ENCODE data around the gene CYP1A1.
"Not testable (repeated sequence)": the region's sequence is repeated elsewhere in the genome, so short reads cannot be mapped to it uniquely, and the experiment has no call there.

The CYP1A1 gene

GRCh38 chr15:74725225-74725774 is at the start of gene CYP1A1:
Gene CYP1A1 (minus strand): TSS chr15:74725528. CDS start chr15:74723097, 2,431 bp downstream.
- no peak for DNase-seq (ENCODE audit: low read depth in 1 of 2, low spot score in 1 of 2)

GRCh38 chr15:74773731-74774252 is 48.5 kb upstream of the CYP1A1 start:
- no peak for DNase-seq (ENCODE audit: low read depth in 1 of 2, low spot score in 1 of 2)

DNA sequence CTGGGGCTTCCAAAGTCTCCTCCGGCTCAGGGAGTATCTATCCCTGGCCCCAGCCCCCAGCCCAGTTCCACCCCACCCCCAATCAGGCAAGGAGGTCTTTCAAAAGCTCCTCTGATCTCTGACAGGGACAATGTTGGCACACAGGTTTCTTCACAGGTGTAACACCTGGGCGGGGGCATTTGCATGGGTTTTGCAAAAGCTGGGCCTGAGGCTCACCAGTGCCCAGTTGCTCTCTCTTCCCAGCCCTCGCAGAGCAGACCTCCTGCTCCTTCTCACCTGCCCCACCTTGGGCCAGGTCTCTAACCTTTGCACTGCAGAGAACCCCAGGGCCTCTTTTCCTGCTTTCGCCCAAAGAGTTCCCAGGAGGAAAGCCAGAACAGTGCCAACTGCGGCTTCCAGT is 48.0 kb upstream of the CYP1A1 start:
- DNase-seq (ENCODE audit: low read depth in 1 of 2, low spot score in 1 of 2) = no peak

- no peak for DNase-seq (ENCODE audit: low read depth in 1 of 2, low spot score in 1 of 2)
These were observed 45.0 kb upstream of the CYP1A1 start for GRCh38 chr15:74770211-74770903.

GRCh38 chr15:74769463-74770025 is 44.2 kb upstream of the CYP1A1 start:
- no peak for DNase-seq (ENCODE audit: low read depth in 1 of 2, low spot score in 1 of 2)

- DNase-seq (ENCODE audit: low read depth in 1 of 2, low spot score in 1 of 2) = no peak
These were observed 43.5 kb upstream of the CYP1A1 start for GRCh38 chr15:74768771-74769342.

GRCh38 chr15:74768099-74768770 is 42.9 kb upstream of the CYP1A1 start:
- DNase-seq (ENCODE audit: low read depth in 1 of 2, low spot score in 1 of 2) = no peak

- no peak for DNase-seq (ENCODE audit: low read depth in 1 of 2, low spot score in 1 of 2)
These were observed 42.1 kb upstream of the CYP1A1 start for GRCh38 chr15:74767167-74768098.

- no peak for DNase-seq (ENCODE audit: low read depth in 1 of 2, low spot score in 1 of 2)
These were observed 38.1 kb upstream of the CYP1A1 start for GRCh38 chr15:74763416-74763815.

- no peak for DNase-seq (ENCODE audit: low read depth in 1 of 2, low spot score in 1 of 2)
These were observed 37.4 kb upstream of the CYP1A1 start for GRCh38 chr15:74762791-74763150.

DNA sequence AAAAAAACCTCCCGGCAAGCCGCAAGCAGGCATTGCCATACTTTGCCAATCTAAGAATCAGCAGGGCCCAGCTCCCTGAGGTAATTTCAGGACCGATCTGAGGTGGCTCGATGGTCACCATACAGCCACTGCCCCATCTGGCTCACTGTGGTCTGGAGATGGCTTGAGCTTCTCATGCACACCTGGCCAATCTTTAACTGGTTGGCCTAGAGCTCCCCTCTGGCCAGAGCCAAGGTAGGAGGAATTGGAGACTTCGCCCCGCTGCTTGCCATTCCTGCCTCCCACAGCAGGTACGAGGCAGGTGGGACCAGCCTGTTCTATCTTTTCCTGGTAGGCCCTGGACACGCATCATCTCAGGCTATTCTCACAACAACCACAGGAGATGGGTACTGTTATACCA is 33.4 kb upstream of the CYP1A1 start:
- DNase-seq (ENCODE audit: low read depth in 1 of 2, low spot score in 1 of 2) = no peak

- DNase-seq (ENCODE audit: low read depth in 1 of 2, low spot score in 1 of 2) = no peak
These were observed 29.4 kb upstream of the CYP1A1 start for GRCh38 chr15:74754593-74755215.

GRCh38 chr15:74752531-74752930 is 27.2 kb upstream of the CYP1A1 start:
- no peak for DNase-seq (ENCODE audit: low read depth in 1 of 2, low spot score in 1 of 2)

GRCh38 chr15:74752011-74752410 is 26.7 kb upstream of the CYP1A1 start:
- no peak for DNase-seq (ENCODE audit: low read depth in 1 of 2, low spot score in 1 of 2)

- DNase-seq (ENCODE audit: low read depth in 1 of 2, low spot score in 1 of 2) = no peak
These were observed 25.4 kb upstream of the CYP1A1 start for GRCh38 chr15:74750751-74751150.

- DNase-seq (ENCODE audit: low read depth in 1 of 2, low spot score in 1 of 2) = no peak
These were observed 24.5 kb upstream of the CYP1A1 start for GRCh38 chr15:74749832-74750231.

DNA sequence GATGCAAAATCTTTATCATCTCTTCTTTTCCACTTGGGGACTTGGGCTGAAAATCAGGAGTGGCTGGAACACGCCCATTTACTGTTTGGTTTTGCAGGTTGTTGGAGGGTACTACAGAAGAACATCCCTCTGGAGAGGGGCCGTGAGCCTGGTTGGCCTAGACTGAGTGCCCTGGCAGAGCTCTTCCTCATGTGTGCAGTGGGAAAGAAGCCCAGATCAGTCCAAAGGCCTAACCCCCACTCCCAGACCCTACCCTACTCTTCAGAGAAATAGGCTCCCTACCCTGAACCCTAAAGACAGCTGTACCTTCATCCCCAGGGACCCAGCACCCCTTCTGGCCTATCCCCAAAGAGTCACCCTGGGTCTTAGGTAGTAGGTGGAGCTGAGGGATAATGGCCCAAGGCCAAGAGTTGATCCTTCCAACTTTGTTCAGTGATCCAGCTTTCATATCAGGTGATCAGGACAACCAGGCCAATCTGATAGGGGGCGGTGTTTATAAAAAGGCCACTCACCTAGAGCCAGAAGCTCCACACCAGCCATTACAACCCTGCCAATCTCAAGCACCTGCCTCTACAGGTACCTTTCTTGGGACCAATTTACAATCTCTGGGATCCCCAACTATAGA is 23.1 kb upstream of the CYP1A1 start, which contains the start of gene CYP1A2:
Gene CYP1A2, plus strand, starts transcription at position 524 of the 625 bp plus-strand sequence. CDS start 894 bp downstream, outside the sequence.
- no peak for DNase-seq (ENCODE audit: low read depth in 1 of 2, low spot score in 1 of 2)

DNA sequence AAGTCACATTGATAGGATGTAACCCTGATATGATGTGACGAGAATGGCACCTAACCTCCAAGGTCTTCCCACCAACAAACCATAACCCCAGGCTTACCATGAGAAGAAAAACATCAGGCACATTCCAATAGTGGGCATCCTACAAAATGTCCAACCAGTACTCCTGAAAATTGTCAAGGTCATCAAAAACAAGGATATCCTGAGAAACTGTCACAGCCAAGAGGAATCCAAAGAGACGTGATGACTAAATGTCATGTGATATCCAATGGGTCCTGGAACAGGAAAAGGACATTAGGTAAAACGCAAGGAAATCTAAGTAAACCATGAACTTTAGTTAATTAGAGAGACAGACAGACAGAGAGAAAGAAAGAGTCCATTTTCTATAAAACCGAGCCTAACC is 21.1 kb upstream of the CYP1A1 start:
- DNase-seq (ENCODE audit: low read depth in 1 of 2, low spot score in 1 of 2) = no peak

- no peak for DNase-seq (ENCODE audit: low read depth in 1 of 2, low spot score in 1 of 2)
These were observed 17.1 kb upstream of the CYP1A1 start for GRCh38 chr15:74742422-74742821.

DNA sequence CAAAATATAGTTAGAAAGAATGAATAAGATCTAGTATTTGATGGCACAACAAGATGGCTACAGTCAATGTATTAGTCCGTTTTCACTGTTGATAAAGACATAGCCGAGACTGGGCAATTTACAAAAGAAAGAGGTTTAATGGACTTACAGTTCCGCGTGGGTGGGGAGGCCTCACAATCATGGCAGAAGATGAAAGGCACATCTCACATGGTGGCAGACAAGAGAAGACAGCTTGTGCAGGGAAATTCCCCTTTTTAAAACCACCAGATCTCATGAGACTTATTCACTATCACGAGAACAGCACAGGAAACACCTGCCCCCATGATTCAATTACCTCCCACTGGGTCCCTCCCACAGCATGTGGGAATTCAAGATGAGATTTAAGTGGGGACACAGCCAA is 12.9 kb upstream of the CYP1A1 start:
- DNase-seq (ENCODE audit: low read depth in 1 of 2, low spot score in 1 of 2) = not testable (repeated sequence)
